ENCODE data around the gene CEP164. TPM values are rescaled to one million over a fixed set of nuclear protein-coding genes. Genes with fewer than 3 reads are reported as not detected.

CEP164 gene
- total and polyA plus RNA-seq, 2 of the 4 experiments (the other 2 are of a cell fraction), result 23.3 to 26.9 TPM

DNA sequence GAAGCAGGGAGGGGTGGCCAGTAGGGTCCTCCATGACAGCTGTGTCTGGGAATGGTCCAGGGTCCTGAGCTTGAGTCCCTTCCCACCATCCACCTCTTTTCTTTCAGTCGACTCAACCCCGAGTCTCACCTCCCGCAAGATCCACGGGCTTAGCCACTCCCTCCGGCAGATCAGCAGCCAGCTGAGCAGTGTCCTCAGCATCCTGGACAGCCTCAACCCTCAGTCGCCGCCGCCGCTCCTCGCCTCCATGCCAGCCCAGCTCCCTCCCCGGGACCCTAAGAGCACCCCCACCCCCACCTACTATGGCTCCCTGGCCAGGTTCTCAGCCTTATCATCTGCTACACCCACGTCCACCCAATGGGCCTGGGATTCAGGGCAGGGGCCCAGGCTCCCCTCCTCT lies 81.9 kb downstream of the CEP164 start:
- Histone ChIP-seq H3K4me2 (ENCODE audit: low read depth, low read length) (no peak overlapping the region), H4K5ac (ENCODE audit: low read depth, low read length) (no peak overlapping the region), H3K4me3 (ENCODE audit: insufficient read depth, low read depth, low read length) (no peak overlapping the region), H2AK5ac (ENCODE audit: low read depth, low read length) (no peak overlapping the region), H3K9me3 (ENCODE audit: control insufficient read depth, insufficient read depth, low read length) (no peaks in the 10 kb centered on the region), H3K18ac (ENCODE audit: low read depth, low read length) (no peak overlapping the region), H2BK20ac (ENCODE audit: low read depth, low read length) (no peak overlapping the region), H2AK9ac (replicated peaks; ENCODE audit: low read depth, low read length, poor library complexity) (no peak overlapping the region), H3K56ac (ENCODE audit: extremely low read depth, insufficient read depth, low read length) (no peak overlapping the region), H4K91ac (ENCODE audit: insufficient read depth, low read depth, low read length) (no peak overlapping the region), H4K20me1 (ENCODE audit: insufficient read depth, low read length) (no peaks in the 10 kb centered on the region; the same call in 1 of the 2 replicates), H2BK120ac (ENCODE audit: low read depth, low read length) (no peak overlapping the region), H3K4ac (ENCODE audit: low read depth, low read length) (no peak overlapping the region), H3K79me1 (ENCODE audit: low read depth in 1 of 2, low read length in 2 of 2) (no peaks in the 10 kb centered on the region), H2BK5ac (ENCODE audit: low read depth, low read length, poor library complexity, severe bottlenecking) (no peak overlapping the region), H3K23ac (ENCODE audit: low read depth, low read length) (no peak overlapping the region), H2BK15ac (ENCODE audit: low read depth, low read length) (no peak overlapping the region), H3K9me1 (ENCODE audit: insufficient read depth, low read length) (peaks cover 3% of the 10 kb centered on the region; the same call in 1 of the 2 replicates), H3K4me1 (ENCODE audit: control insufficient read depth, insufficient read depth, low read length) (no peaks in the 10 kb centered on the region), H3K27ac (ENCODE audit: insufficient read depth, low read length) (no peak overlapping the region), H3K9ac (ENCODE audit: low read depth, low read length) (no peak overlapping the region), H3K36me3 (ENCODE audit: control insufficient read depth, insufficient read depth, low read length) (peaks cover 35% of the 10 kb centered on the region), H3K14ac (replicated peaks; ENCODE audit: low read depth, low read length) (no peak overlapping the region), H4K8ac (ENCODE audit: low read depth in 2 of 2, low read length in 2 of 2) (no peak overlapping the region), H2AFZ (replicated peaks; ENCODE audit: low read length, poor library complexity) (no peak overlapping the region), H3K27me3 (ENCODE audit: control insufficient read depth, insufficient read depth, low read length) (no peaks in the 10 kb centered on the region)
- POLR2A ChIA-PET (ENCODE audit: unreplicated experiment), result no interaction called here
- no TSS peak for BruUV-seq (replicated peaks)
- dilution Hi-C loops (cut with HindIII; ENCODE audit: low sequenced_read_pairs, unreplicated experiment) (no loop called here), intact Hi-C loops (cut with micrococcal nuclease) (no loop called here), in situ Hi-C loops (cut with MboI; ENCODE audit: low sequenced_read_pairs) (no loop called here)
- ATAC-seq (ENCODE audit: low read depth) (no peak), DNase-seq (no peak)
- WGBS, 2 experiments (ENCODE audit: extremely low coverage in 2 of 2, insufficient read length in 1 of 2), result 95% methylated on average over 5 of the region's 12 CpGs; no CpG with 5 or more reads in 1 of the 2 experiments
- no peak for TF ChIP-seq MXI1 (IDR thresholded peaks at IDR 0.05; ENCODE audit: borderline replicate concordance, low read depth, low read length)
- TF ChIP-seq RFX5 (IDR thresholded peaks at IDR 0.05; ENCODE audit: low read depth, low read length), result no peak
- TF ChIP-seq ELK1 (IDR thresholded peaks at IDR 0.05; ENCODE audit: borderline replicate concordance, low read depth, low read length), result no peak
- CTCF ChIA-PET, result interaction anchor here (1.0 kb wide), 1 partner anchor 17 kb away, joined by 3 read pairs; no protein-coding TSS in a partner anchor

Data from IMR-90 (cell line).